ENCODE measurements around the gene NR6A1. TPM values are rescaled to one million over a fixed set of nuclear protein-coding genes. Genes with fewer than 3 reads are reported as not detected.

The NR6A1 gene
- total RNA-seq, 1 experiment from 2014 or later = 2.5 TPM

DNA sequence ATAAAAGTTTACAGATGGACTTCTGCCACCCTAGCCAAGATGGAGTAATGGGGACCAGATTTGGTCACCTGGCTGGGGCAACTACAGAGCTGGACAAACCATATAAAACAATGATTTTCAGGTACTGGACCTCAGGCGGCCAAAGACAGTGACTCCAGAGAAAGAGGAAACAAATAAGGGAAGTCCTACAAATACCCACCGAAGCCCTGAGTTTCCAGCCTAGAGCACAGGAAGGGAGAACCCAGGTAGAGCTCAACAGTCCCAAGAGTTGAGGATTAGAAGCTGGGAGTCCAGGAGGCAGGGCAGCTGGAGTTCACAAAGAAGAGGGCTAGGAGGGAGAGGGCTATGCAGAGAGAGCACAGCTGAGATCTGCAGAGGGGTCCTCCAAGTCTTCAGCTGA, 157.3 kb downstream of the NR6A1 start:
- Histone ChIP-seq H3K4me3 (no peak overlapping the region), H3K9me3 (no peaks in the 10 kb centered on the region), H3K36me3 (no peaks in the 10 kb centered on the region), H3K27me3 (no peaks in the 10 kb centered on the region)
- DNase-seq = no peak

DNA sequence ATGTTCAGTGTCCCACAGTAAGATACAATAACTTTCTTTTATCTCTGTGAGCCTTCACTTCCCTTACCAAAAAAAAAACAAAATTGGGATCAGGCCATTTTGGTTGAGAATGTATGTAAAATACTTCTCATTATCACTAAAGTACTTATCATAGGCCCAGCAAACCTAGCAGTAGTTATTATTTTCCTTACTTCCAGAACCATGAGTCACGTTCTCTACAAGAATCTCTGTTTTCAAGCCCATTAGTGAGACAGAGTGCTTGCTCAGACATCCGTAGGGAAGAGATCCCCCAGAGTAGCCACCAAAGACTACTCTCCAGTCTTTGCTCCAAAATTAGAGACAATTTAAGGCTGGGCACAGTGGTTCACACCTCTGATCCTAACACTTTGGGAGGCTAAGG, 160.0 kb downstream of the NR6A1 start:
- Histone ChIP-seq H3K36me3 (no peaks in the 10 kb centered on the region), H3K4me3 (no peak overlapping the region), H3K9me3 (no peaks in the 10 kb centered on the region), H3K27me3 (no peaks in the 10 kb centered on the region)
- no peak for DNase-seq

DNA sequence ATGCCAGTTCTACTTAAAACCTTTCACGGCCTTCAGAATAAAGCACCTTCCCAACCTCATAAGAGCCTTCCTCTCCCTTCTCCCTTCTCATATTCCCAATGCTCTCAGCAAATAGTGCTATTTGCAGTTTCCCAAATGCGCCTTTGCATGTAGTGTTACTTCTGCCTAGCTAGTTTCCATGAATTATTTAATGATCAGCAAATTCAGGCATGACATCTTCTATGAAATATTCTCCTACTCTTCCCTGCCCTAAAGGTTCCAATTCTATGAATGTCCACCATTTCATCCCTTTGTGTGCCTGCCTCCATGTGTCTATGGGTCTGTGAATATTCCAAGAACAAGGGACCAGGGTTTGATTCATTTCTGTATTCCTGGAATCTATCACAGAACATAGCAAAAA, 165.1 kb downstream of the NR6A1 start:
- no peak overlapping the region for H3K4me3 ChIP-seq
- H3K9me3 ChIP-seq = no peaks in the 10 kb centered on the region
- H3K36me3 ChIP-seq = no peaks in the 10 kb centered on the region
- no peaks in the 10 kb centered on the region for H3K27me3 ChIP-seq
- DNase-seq = no peak

DNA sequence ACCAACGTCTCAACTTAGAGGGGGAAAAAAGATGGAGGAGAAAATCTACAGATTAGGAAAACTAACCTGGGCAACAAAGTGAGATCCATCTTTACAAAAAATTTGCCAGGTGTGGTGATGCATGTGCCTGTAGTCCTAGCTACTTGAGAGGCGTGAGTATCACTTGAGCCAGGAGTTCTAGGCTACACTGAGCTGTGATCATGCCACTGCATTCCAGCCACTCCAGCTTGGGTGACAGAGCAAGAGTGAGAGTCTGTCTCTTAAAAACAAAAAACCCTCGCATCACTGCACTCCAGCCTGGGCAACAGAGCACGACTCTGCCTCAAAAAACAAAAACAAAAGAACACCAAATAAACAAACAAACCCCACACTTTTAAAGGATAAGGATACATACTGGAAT, 165.9 kb downstream of the NR6A1 start:
- H3K9me3 ChIP-seq = no peaks in the 10 kb centered on the region
- H3K36me3 ChIP-seq = no peaks in the 10 kb centered on the region
- H3K27me3 ChIP-seq = no peaks in the 10 kb centered on the region
- no peak overlapping the region for H3K4me3 ChIP-seq
- no peak for DNase-seq

DNA sequence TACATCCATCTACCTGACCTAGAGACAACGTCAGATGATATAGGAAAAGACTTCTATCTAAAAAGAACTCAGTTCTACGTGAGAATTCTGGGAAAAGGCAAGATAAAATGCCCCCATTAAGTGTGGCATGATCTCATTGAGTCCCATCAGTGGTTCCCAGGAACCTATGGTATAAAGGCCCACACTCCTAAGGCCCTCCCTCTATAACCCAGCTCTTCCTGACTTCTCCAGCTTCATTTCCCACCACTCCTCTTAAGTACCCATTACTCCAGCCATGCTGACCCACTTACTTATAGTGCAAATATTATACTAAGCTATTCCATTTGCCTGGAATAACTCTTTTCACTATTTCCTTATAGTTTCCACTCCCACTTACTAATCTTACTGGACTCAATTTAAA, 168.5 kb downstream of the NR6A1 start:
- Histone ChIP-seq H3K27me3 (no peaks in the 10 kb centered on the region), H3K36me3 (no peaks in the 10 kb centered on the region), H3K4me3 (no peak overlapping the region), H3K9me3 (no peaks in the 10 kb centered on the region)
- no peak for DNase-seq

DNA sequence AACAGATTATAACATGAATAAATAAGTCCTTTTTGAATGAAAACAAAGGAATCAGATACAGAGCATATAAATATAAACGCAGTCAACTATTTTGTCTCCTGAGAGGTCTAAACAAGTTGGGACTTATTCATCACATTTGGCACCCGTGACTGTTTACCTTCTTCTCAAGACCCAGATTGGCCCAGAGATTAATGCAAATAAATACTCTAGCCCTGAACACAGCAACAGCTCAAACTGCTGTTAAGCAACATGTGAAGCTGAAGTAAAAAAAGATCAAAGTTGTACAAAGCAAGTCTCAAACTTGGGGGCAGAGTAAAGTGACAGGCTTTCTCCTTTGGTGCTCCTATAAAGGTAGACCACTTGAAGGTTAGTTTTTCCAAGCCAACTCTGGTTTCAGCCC, 168.9 kb downstream of the NR6A1 start:
- Histone ChIP-seq H3K9me3 (no peaks in the 10 kb centered on the region), H3K36me3 (no peaks in the 10 kb centered on the region), H3K4me3 (no peak overlapping the region), H3K27me3 (no peaks in the 10 kb centered on the region)
- peak; percentile 36 for DNase-seq

DNA sequence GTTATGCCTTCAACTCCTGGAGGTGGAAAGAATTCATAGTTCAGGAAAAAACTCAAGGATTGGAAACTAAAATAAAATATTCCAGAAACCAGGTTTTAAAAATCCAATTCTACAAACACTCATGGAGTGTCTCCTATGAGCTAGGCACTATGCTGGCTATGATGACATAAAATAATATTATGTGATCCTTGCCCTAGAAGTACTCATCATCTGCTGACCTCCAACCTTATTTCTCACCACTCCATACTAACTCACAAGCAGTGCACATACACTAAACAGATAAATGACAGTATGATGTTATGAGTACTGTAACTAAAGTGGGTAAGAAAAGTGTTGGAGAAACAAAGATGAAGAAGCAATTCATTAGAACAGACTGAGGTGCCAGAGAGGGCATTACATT, 170.7 kb downstream of the NR6A1 start:
- Histone ChIP-seq H3K4me3 (no peak overlapping the region), H3K27me3 (no peaks in the 10 kb centered on the region), H3K36me3 (no peaks in the 10 kb centered on the region), H3K9me3 (no peaks in the 10 kb centered on the region)
- DNase-seq = no peak

DNA sequence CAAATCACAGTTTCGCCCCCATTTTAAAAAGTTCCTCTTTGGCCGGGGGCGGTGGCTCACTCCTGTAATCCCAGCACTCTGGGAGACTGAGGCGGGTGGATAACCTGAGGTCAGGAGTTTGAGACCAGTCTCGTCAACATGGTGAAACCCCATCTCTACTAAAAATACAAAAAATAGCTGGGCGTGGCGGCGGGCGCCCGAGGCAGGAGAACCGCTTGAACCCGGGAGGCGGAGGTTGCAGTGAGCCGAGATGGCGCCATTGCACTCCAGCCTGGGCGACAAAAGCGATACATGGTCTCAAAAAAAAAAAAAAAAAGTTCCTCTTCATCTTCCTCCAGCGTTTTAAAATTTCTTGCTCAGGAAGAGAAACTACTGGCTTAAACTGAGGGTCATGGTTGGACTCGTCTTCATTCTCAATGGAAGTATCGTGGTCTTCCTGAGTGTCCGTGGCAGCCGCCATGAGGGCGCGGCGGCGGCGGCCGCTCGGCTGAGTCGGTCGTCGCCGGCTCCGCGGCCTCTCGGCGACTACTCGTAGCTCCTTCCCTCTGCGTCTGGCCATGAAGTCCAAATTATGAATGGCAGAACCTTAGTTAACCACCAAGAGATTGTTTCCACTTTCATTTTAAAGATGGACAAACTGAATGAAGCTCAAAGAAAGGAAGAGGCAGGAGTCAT, 171.9 kb downstream of the NR6A1 start:
- no peaks in the 10 kb centered on the region for H3K27me3 ChIP-seq
- H3K4me3 ChIP-seq = no peak overlapping the region
- H3K9me3 ChIP-seq = no peaks in the 10 kb centered on the region
- H3K36me3 ChIP-seq = no peaks in the 10 kb centered on the region
- no peak for DNase-seq

DNA sequence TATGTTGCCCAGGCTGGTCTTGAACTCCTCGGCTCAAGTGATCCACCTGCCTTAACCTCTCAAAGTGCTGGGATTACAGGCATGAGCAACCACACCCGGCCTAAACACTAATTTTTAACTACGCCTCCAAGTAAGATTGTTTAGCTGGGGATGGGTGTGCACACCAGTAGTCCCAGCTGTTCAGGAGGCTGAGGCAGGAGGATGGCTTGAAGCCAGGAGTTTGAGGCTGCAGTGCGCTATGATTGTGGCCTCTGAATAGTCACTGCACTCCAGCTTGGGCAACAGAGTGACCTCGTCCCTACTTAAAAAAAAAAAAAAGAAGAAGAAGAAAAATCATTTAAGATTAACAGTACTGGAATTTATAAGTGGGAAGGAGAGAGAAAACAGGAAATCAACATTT, 173.1 kb downstream of the NR6A1 start:
- DNase-seq = no peak
- H3K4me3 ChIP-seq = no peak overlapping the region
- no peaks in the 10 kb centered on the region for H3K36me3 ChIP-seq
- H3K9me3 ChIP-seq = no peaks in the 10 kb centered on the region
- H3K27me3 ChIP-seq = no peaks in the 10 kb centered on the region

DNA sequence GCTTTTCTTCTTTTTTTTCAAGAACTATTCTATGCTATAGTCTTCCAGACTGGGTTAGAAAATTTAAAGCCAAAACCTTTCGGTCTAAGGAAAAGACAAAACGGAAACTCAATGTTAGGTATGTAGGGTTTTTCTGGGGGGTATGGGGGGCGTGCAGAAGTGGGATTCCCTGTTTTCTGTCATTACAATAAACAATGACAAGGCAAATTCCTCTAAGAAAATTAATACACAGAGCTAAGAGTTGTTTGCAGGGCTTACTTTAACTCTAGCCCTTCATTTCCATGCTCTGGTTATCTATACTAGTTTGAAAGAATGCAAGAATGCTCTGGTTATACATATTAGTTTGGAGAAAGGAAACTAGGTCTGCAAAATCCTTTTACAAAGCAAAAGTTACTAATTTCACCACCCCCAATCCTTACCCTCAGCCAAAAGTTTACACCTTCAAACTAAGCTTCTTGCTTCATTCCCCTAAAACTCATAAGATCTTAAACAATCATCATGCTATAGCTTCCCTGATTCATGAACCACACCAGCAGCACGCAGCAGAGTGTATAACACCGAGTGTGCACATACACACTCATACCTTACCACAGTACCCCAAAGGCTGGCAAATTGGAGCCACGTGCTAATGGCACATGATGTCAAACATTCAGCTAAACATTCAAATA, 174.8 kb downstream of the NR6A1 start:
- no peaks in the 10 kb centered on the region for H3K9me3 ChIP-seq
- no peaks in the 10 kb centered on the region for H3K27me3 ChIP-seq
- H3K4me3 ChIP-seq = no peak overlapping the region
- H3K36me3 ChIP-seq = no peaks in the 10 kb centered on the region
- no peak for DNase-seq

DNA sequence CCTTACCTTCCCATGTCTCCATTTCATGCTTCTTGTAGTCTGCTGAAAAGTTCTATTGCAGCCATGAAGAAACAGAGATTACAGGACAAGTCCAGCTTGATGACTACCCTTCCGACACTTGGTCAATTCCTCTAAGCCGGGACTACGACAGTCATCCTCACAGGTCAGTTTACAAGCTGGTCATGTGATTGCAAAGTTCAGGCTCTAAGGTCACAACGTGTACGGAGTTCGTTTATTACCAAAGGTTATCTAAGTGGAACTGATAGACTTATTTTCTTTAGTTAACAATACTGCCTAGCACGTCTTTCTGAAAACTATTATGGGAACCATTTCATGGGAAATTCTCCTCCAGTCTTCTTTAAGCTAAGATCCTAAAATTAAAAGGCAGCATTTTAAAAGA, 175.4 kb downstream of the NR6A1 start:
- Histone ChIP-seq H3K27me3 (no peaks in the 10 kb centered on the region), H3K36me3 (no peaks in the 10 kb centered on the region), H3K4me3 (no peak overlapping the region), H3K9me3 (no peaks in the 10 kb centered on the region)
- no peak for DNase-seq

DNA sequence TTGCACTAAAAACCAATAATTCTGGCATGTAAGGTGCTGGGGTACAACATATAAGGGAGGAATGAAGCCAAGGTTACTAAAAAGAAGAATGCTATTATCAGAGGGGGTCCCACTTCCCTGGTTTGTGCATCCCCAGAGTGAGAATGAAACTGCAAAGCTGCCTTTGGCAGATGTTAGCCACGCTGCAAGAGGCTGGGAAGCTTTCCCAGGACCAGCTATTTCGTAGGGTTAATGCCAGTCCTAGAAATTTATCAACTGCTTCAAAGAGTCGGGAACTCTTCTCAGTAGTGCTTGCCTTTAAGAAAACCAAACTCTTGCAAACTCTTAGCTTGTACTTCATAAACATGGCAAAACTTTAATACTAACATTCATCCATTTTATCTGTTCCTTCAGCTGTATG, 176.4 kb downstream of the NR6A1 start:
- H3K4me3 ChIP-seq = no peak overlapping the region
- H3K9me3 ChIP-seq = no peaks in the 10 kb centered on the region
- no peaks in the 10 kb centered on the region for H3K27me3 ChIP-seq
- DNase-seq = peak; percentile 34
- H3K36me3 ChIP-seq = no peaks in the 10 kb centered on the region

DNA sequence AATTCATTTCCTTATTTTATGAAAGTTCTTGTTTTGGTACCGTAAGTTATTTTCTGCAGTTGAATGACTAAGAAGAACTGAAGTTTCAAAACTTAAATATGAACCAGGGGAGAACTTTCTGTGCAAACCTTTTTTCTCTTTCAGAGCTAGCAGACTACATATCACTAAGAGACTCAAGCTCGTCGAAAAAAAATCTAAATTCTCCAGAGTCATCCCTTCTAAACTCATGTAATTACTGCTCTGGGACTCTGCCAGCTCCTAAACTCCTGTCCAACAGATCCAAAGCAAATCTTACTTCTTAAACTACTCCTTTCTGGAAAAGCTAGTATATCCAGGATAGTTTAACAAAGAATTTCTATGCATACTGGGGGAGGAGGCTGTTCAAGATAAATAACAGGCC, 176.9 kb downstream of the NR6A1 start:
- H3K27me3 ChIP-seq = no peaks in the 10 kb centered on the region
- peak; percentile 3 for DNase-seq
- H3K4me3 ChIP-seq = no peak overlapping the region
- H3K36me3 ChIP-seq = no peaks in the 10 kb centered on the region
- no peaks in the 10 kb centered on the region for H3K9me3 ChIP-seq

DNA sequence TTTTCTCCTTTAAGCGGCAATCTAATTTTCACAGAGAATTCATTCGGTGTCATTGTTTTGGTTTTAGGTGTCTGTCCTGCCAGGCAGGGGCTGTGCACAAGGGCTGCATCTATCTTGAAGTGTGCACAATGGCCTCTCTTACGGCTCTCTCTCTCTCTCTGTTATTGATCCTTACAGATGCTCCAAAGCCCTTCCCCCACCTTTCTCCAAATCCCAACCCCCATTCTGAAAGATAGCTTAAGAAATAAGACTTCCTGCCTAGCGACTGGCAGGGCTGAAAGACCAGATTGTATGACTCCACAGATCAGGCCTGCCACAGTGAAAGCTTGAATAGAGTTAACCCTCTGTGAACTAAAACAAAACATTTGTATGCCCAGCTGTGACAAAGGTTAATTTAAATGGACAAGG, 177.5 kb downstream of the NR6A1 start:
- H3K36me3 ChIP-seq = no peaks in the 10 kb centered on the region
- no peaks in the 10 kb centered on the region for H3K27me3 ChIP-seq
- DNase-seq = no peak
- H3K9me3 ChIP-seq = no peaks in the 10 kb centered on the region
- H3K4me3 ChIP-seq = no peak overlapping the region

DNA sequence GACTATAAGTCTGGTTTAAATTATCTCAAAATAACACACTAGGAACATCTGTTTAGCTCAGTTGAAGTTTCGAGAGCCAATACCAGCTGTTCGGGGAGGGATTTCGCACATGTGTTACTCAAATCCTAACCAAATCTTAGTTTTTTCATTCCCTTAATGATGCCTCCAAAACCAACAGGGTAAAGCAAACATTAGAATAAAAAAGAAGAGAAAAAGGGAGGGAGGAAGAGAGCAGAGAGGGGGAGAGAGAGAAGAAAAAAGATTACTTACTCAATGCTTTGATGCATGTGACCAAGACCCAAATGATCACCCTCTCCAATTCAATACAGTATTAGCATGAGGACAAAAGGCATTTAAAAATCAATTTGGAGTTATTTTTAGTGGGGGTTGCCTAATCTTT, 177.9 kb downstream of the NR6A1 start:
- DNase-seq = no peak
- no peaks in the 10 kb centered on the region for H3K27me3 ChIP-seq
- no peak overlapping the region for H3K4me3 ChIP-seq
- H3K9me3 ChIP-seq = no peaks in the 10 kb centered on the region
- H3K36me3 ChIP-seq = no peaks in the 10 kb centered on the region

DNA sequence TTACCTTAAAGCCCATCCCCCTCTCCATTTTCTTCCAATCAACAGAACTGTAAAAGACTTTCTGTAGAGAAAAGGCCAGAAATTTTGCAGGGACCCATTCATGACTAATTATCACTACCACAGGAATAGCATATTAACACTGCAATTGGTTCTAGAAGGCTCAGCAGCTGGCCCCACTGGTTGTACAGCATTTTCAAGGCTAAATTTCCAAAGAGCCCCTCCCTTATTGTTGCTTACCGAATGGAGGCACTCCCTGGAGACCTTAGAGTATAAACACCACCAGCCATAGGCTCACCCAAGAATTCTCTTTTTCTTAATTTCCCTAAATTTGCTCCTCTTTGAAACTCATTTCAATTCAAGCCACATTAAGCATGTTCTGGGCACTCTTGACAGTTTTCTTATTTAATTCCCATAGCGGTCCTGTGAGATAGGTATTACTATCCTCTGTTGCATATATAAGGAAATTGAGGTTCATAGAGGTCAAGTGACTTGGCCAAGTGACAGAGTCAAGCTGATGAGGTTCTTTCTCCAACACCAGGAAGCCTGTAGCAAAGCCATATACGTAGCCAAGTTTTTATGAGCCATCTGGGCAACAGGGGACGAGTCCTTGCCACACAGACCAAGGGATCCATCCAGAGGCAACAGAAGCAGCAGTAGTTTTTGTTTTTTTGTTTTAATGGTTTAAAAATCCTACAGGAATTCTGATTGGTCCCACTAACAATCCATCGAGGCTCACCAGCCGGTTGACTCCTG, 180.0 kb downstream of the NR6A1 start:
- Histone ChIP-seq H3K36me3 (no peaks in the 10 kb centered on the region), H3K9me3 (no peaks in the 10 kb centered on the region), H3K27me3 (no peaks in the 10 kb centered on the region), H3K4me3 (no peak overlapping the region)
- no peak for DNase-seq

DNA sequence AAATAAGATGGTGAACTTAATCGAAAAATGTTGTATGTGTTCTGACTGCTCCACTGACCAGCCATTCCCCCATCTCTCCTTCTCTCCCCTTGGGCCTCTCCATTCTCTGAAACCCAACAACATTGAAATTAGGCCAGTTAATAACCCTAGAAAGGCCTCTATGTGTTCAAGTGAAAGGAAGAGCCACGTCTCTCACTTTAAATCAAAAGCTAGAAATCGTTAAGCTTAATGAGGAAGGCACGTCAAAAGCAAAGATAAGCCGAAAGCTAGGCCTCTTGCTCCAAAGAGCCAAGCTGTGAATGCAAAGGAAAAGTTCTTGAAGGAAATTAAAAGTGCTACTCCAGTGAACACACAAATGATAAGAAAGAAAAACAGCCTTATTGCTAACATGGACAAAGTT, 186.5 kb downstream of the NR6A1 start:
- no peak for DNase-seq
- Histone ChIP-seq H3K9me3 (no peaks in the 10 kb centered on the region), H3K4me3 (no peak overlapping the region), H3K27me3 (no peaks in the 10 kb centered on the region), H3K36me3 (no peaks in the 10 kb centered on the region)

DNA sequence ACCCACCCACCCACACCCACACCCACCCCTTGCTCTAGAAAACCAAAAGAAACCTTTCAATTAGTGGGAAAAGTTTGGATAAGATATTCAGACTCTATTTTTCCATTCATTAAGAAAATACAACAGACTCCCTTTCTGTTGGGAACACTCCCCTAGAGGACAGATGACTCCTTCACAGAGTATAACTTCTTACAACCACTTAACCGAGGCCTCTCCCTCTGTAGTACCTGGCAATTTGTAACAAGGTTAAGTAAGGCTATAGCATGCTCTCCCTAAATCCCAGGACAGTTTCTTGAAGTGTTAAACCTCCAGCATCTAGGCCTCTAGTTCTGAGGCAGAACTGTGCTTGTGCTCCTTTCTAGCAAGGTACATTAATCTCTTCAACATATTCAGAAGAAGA, 188.0 kb downstream of the NR6A1 start:
- no peaks in the 10 kb centered on the region for H3K36me3 ChIP-seq

More for the DNA sequence above, 188.0 kb downstream of the NR6A1 start:
- H3K4me3 ChIP-seq = no peak overlapping the region
- no peaks in the 10 kb centered on the region for H3K27me3 ChIP-seq
- H3K9me3 ChIP-seq = no peaks in the 10 kb centered on the region
- no peak for DNase-seq

Data from MG63 (cell line).